Measurements from ENCODE around the gene CADPS.

DNA sequence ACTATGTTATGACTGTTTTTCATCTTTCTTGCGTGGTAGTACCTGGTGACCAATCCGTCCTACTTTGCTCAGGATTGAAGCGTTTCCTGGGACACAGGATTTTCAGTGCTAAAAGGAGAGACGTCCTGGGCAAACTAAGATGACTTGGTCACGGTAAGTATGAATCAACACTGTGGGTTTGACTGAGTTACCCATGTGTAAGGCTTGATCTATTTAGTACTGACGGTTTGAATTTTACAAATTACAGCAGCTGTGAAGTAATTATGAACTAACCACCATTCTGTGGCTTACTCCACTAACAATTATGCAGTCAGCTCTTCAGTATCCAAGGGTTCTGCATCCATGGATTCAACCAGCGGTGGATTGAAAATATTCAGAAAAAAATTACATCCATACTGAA, 328.9 kb downstream of the CADPS start:
- TF ChIP-seq EP300 (IDR thresholded peaks at IDR 0.05) (no peak), SMC3 (IDR thresholded peaks at IDR 0.05) (no peak), CEBPB (IDR thresholded peaks at IDR 0.05) (no peak)
- TF ChIP-seq, protein P1, sequence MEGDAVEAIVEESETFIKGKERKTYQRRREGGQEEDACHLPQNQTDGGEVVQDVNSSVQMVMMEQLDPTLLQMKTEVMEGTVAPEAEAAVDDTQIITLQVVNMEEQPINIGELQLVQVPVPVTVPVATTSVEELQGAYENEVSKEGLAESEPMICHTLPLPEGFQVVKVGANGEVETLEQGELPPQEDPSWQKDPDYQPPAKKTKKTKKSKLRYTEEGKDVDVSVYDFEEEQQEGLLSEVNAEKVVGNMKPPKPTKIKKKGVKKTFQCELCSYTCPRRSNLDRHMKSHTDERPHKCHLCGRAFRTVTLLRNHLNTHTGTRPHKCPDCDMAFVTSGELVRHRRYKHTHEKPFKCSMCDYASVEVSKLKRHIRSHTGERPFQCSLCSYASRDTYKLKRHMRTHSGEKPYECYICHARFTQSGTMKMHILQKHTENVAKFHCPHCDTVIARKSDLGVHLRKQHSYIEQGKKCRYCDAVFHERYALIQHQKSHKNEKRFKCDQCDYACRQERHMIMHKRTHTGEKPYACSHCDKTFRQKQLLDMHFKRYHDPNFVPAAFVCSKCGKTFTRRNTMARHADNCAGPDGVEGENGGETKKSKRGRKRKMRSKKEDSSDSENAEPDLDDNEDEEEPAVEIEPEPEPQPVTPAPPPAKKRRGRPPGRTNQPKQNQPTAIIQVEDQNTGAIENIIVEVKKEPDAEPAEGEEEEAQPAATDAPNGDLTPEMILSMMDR (IDR thresholded peaks at IDR 0.05) = no peak

All from A549 (cell line).